HEK293 (cell line): ENCODE data around the gene LTO1.

Experiments used
- CTCF ChIA-PET: fragments of 350-600 bp; formaldehyde crosslinking; extraction: SDS; loops from one replicate; lab custom pipeline; 2021; ENCODE audit warnings: antibody characterized with exemption; lab: Yijun Ruan, JAX
- POLR2A ChIA-PET: fragments of 300-600 bp; formaldehyde crosslinking; extraction: SDS; loops from one replicate; lab custom pipeline; 2020; ENCODE audit warnings: antibody characterized with exemption, inconsistent platforms; lab: Yijun Ruan, JAX
- H3K27ac ChIP-seq: fragments of 200-500 bp; sonication (Bioruptor generic); 2 replicates; pipeline ENCODE4 v1.5.1; 2014; ENCODE audit warnings: low read depth, low read length, control low read depth, inconsistent platforms; ENCODE audit errors: extremely low read depth
- H3K36me3 ChIP-seq, 2 experiments: fragments of 200-500 bp in 1 of 2; sonication (Bioruptor generic) in 1 of 2; 1 replicate in 1 of 2; 2 replicates in 1 of 2; pipeline ENCODE4 v1.5.1; 2014 to 2017; ENCODE audit warnings: inconsistent platforms in 2 of 2, low read length in 2 of 2; ENCODE audit not compliant: control insufficient read depth in 2 of 2, insufficient read depth in 1 of 2
- H3K4me1 ChIP-seq: fragments of 200-500 bp; sonication (Bioruptor generic); 2 replicates; pipeline ENCODE4 v1.5.1; 2014; ENCODE audit warnings: mild to moderate bottlenecking, low read length, inconsistent platforms; ENCODE audit not compliant: control insufficient read depth, insufficient read depth
- H3K4me3 ChIP-seq: 2 replicates; pipeline ENCODE4 v1.5.1; 2011; ENCODE audit warnings: low read depth, mild to moderate bottlenecking, control low read depth, low read length, moderate library complexity
- H3K9me3 ChIP-seq: fragments of 200-500 bp; sonication (Bioruptor generic); 2 replicates; pipeline ENCODE4 v1.5.1; 2014; ENCODE audit warnings: low read depth, low read length, inconsistent platforms; ENCODE audit not compliant: control insufficient read depth, insufficient read depth
- GLI2 ChIP-seq: fragments of 450-650 bp; formaldehyde crosslinking; IDR thresholded peaks from 2 replicates; pipeline ENCODE4; 2017; ENCODE audit warnings: missing biosample characterization, missing genetic modification characterization, low read depth, borderline replicate concordance
- KLF9 ChIP-seq: fragments of 450-650 bp; formaldehyde crosslinking; IDR thresholded peaks from 2 replicates; pipeline ENCODE4 v1.5.1; 2016; ENCODE audit warnings: missing biosample characterization, missing genetic modification characterization, low read depth
- SETDB1 ChIP-seq: IDR thresholded peaks from one replicate; pipeline ENCODE4 v1.6.1; 2017; ENCODE audit warnings: mild to moderate bottlenecking, low read length, moderate library complexity, mixed read lengths; ENCODE audit not compliant: insufficient read length
- ZBTB20 ChIP-seq: fragments of 450-650 bp; formaldehyde crosslinking; IDR thresholded peaks from 2 replicates; pipeline ENCODE4 v1.5.1; 2016; ENCODE audit warnings: missing biosample characterization, missing genetic modification characterization
- ZBTB48 ChIP-seq: fragments of 450-650 bp; formaldehyde crosslinking; IDR thresholded peaks from 2 replicates; pipeline ENCODE4 v1.5.1; 2016; ENCODE audit warnings: missing biosample characterization, missing genetic modification characterization
- ZNF169 ChIP-seq: fragments of 450-650 bp; formaldehyde crosslinking; IDR thresholded peaks from 2 replicates; pipeline ENCODE4 v1.5.1; 2016; ENCODE audit warnings: missing biosample characterization, missing genetic modification characterization
- ZNF184 ChIP-seq: fragments of 450-650 bp; IDR thresholded peaks from 2 replicates; pipeline ENCODE4 v1.5.1; 2018; ENCODE audit warnings: missing biosample characterization, mild to moderate bottlenecking, missing genetic modification characterization
- ZNF280C ChIP-seq: fragments of 450-650 bp; formaldehyde crosslinking; IDR thresholded peaks from 2 replicates; pipeline ENCODE4 v1.5.1; 2016; ENCODE audit warnings: missing biosample characterization, missing genetic modification characterization
- ZNF341 ChIP-seq: fragments of 450-650 bp; formaldehyde crosslinking; IDR thresholded peaks from 2 replicates; pipeline ENCODE4; 2016; ENCODE audit warnings: low read depth, missing biosample characterization, missing genetic modification characterization
- ZNF398 ChIP-seq: fragments of 450-650 bp; formaldehyde crosslinking; IDR thresholded peaks from 2 replicates; pipeline ENCODE4 v1.5.1; 2017; ENCODE audit warnings: missing biosample characterization, missing genetic modification characterization
- ZNF544 ChIP-seq: fragments of 450-650 bp; formaldehyde crosslinking; IDR thresholded peaks from 2 replicates; pipeline ENCODE4 v1.5.0; 2017; ENCODE audit warnings: missing biosample characterization, missing genetic modification characterization
- ZNF548 ChIP-seq: fragments of 450-650 bp; formaldehyde crosslinking; IDR thresholded peaks from 2 replicates; pipeline ENCODE4 v1.5.1; 2016; ENCODE audit warnings: missing biosample characterization, missing genetic modification characterization
- ZNF555 ChIP-seq: fragments of 450-650 bp; formaldehyde crosslinking; conservative IDR thresholded peaks from 2 replicates; pipeline ENCODE4 v1.5.1; 2017; ENCODE audit warnings: missing biosample characterization, mild to moderate bottlenecking, missing genetic modification characterization, inconsistent platforms
- ZNF670 ChIP-seq: fragments of 450-650 bp; formaldehyde crosslinking; IDR thresholded peaks from 2 replicates; pipeline ENCODE4 v1.5.1; 2016; ENCODE audit warnings: missing biosample characterization, missing genetic modification characterization, low read depth
- ZNF843 ChIP-seq: fragments of 450-650 bp; formaldehyde crosslinking; IDR thresholded peaks from 2 replicates; pipeline ENCODE4 v1.5.1; 2016; ENCODE audit warnings: missing biosample characterization, missing genetic modification characterization
- ZSCAN18 ChIP-seq: fragments of 450-650 bp; formaldehyde crosslinking; IDR thresholded peaks from 2 replicates; pipeline ENCODE4 v1.5.1; 2016; ENCODE audit warnings: missing biosample characterization, missing genetic modification characterization
- ZSCAN30 ChIP-seq: fragments of 450-650 bp; IDR thresholded peaks from 2 replicates; pipeline ENCODE4 v1.5.1; 2018; ENCODE audit warnings: missing biosample characterization, mild to moderate bottlenecking, missing genetic modification characterization, moderate library complexity
- TF ChIP-seq, protein P1 (sequence below): fragments of 450-650 bp; formaldehyde crosslinking; IDR thresholded peaks from 2 replicates; pipeline ENCODE4 v1.5.1; 2016; ENCODE audit warnings: missing biosample characterization, missing genetic modification characterization
- TF ChIP-seq, protein P2 (sequence below): fragments of 450-650 bp; formaldehyde crosslinking; IDR thresholded peaks from 2 replicates; pipeline ENCODE4; 2016; ENCODE audit warnings: missing biosample characterization, missing genetic modification characterization
- TF ChIP-seq, protein P3 (sequence below): fragments of 450-650 bp; formaldehyde crosslinking; IDR thresholded peaks from 2 replicates; pipeline ENCODE4 v1.5.1; 2016; ENCODE audit warnings: missing biosample characterization, missing genetic modification characterization
- TF ChIP-seq, protein P4 (sequence below): fragments of 450-650 bp; formaldehyde crosslinking; IDR thresholded peaks from 2 replicates; pipeline ENCODE4 v1.5.1; 2016; ENCODE audit warnings: missing biosample characterization, missing genetic modification characterization
- TF ChIP-seq, protein P5 (sequence below): fragments of 450-650 bp; formaldehyde crosslinking; IDR thresholded peaks from 2 replicates; pipeline ENCODE4 v1.5.1; 2016; ENCODE audit warnings: missing biosample characterization, missing genetic modification characterization

The LTO1 gene

GRCh38 chr11:69638941-69639681 lies 36.0 kb downstream of the LTO1 start:
- H3K4me3 ChIP-seq: peak overlapping the region; percentile 46
- no peak overlapping the region; the same call in 1 of the 2 replicates for H3K27ac ChIP-seq
- CTCF ChIA-PET: interaction anchor here (0.7 to 1.5 kb wide), 3 partner anchors 11 to 538 kb away, joined by 3 to 5 read pairs (median 4); no protein-coding TSS in a partner anchor
- POLR2A ChIA-PET: interaction anchor here (0.5 to 1.6 kb wide), 11 partner anchors 11 to 591 kb away, joined by 3 to 16 read pairs (median 5); partner anchors contain the start of gene LTO1
- no peaks in the 10 kb centered on the region for H3K9me3 ChIP-seq
- peaks cover 3% of the 10 kb centered on the region; the same call in 1 of the 2 replicates for H3K4me1 ChIP-seq
- peaks cover 0 to 7% of the 10 kb centered on the region in 2 experiments; a peak in 1 of 3 replicates for H3K36me3 ChIP-seq
- TF ChIP-seq ZNF341 (tag by site-specific recombination) (no peak), ZNF548 (tag by site-specific recombination) (no peak), ZSCAN18 (tag by site-specific recombination) (no peak), ZNF398 (tag by site-specific recombination) (peak; percentile 45; the same call in 1 of the 2 replicates), ZNF670 (no peak), GLI2 (tag by site-specific recombination) (no peak), ZBTB48 (peak; percentile 66), ZSCAN30 (tag by site-specific recombination) (no peak), SETDB1 (no peak), ZNF169 (tag by site-specific recombination) (no peak), ZNF280C (tag by site-specific recombination) (no peak), ZNF843 (no peak), ZNF184 (tag by site-specific recombination) (no peak), ZNF544 (no peak), ZNF555 (tag by site-specific recombination) (no peak), KLF9 (no peak), ZBTB20 (peak; percentile 61; the same call in 1 of the 2 replicates)
- TF ChIP-seq, protein P1, sequence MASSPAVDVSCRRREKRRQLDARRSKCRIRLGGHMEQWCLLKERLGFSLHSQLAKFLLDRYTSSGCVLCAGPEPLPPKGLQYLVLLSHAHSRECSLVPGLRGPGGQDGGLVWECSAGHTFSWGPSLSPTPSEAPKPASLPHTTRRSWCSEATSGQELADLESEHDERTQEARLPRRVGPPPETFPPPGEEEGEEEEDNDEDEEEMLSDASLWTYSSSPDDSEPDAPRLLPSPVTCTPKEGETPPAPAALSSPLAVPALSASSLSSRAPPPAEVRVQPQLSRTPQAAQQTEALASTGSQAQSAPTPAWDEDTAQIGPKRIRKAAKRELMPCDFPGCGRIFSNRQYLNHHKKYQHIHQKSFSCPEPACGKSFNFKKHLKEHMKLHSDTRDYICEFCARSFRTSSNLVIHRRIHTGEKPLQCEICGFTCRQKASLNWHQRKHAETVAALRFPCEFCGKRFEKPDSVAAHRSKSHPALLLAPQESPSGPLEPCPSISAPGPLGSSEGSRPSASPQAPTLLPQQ (tag by site-specific recombination): peak; percentile 63; the same call in 1 of the 2 replicates
- TF ChIP-seq, protein P2, sequence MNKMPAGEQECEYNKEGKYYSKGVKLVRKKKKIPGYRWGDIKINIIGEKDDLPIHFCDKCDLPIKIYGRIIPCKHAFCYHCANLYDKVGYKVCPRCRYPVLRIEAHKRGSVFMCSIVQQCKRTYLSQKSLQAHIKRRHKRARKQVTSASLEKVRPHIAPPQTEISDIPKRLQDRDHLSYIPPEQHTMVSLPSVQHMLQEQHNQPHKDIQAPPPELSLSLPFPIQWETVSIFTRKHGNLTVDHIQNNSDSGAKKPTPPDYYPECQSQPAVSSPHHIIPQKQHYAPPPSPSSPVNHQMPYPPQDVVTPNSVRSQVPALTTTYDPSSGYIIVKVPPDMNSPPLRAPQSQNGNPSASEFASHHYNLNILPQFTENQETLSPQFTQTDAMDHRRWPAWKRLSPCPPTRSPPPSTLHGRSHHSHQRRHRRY: no peak
- TF ChIP-seq, protein P3, sequence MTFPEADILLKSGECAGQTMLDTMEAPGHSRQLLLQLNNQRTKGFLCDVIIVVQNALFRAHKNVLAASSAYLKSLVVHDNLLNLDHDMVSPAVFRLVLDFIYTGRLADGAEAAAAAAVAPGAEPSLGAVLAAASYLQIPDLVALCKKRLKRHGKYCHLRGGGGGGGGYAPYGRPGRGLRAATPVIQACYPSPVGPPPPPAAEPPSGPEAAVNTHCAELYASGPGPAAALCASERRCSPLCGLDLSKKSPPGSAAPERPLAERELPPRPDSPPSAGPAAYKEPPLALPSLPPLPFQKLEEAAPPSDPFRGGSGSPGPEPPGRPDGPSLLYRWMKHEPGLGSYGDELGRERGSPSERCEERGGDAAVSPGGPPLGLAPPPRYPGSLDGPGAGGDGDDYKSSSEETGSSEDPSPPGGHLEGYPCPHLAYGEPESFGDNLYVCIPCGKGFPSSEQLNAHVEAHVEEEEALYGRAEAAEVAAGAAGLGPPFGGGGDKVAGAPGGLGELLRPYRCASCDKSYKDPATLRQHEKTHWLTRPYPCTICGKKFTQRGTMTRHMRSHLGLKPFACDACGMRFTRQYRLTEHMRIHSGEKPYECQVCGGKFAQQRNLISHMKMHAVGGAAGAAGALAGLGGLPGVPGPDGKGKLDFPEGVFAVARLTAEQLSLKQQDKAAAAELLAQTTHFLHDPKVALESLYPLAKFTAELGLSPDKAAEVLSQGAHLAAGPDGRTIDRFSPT (tag by site-specific recombination): 0 out of 2 replicates have a peak, but pooled peaks have one; percentile 37
- TF ChIP-seq, protein P4, sequence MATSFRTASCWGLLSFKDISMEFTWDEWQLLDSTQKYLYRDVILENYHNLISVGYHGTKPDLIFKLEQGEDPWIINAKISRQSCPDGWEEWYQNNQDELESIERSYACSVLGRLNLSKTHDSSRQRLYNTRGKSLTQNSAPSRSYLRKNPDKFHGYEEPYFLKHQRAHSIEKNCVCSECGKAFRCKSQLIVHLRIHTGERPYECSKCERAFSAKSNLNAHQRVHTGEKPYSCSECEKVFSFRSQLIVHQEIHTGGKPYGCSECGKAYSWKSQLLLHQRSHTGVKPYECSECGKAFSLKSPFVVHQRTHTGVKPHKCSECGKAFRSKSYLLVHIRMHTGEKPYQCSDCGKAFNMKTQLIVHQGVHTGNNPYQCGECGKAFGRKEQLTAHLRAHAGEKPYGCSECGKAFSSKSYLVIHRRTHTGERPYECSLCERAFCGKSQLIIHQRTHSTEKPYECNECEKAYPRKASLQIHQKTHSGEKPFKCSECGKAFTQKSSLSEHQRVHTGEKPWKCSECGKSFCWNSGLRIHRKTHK (tag by site-specific recombination): no peak
- TF ChIP-seq, protein P5, sequence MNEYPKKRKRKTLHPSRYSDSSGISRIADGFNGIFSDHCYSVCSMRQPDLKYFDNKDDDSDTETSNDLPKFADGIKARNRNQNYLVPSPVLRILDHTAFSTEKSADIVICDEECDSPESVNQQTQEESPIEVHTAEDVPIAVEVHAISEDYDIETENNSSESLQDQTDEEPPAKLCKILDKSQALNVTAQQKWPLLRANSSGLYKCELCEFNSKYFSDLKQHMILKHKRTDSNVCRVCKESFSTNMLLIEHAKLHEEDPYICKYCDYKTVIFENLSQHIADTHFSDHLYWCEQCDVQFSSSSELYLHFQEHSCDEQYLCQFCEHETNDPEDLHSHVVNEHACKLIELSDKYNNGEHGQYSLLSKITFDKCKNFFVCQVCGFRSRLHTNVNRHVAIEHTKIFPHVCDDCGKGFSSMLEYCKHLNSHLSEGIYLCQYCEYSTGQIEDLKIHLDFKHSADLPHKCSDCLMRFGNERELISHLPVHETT (tag by site-specific recombination): no peak
